ENCODE results near the gene HMGCLL1.

The HMGCLL1 gene

DNA sequence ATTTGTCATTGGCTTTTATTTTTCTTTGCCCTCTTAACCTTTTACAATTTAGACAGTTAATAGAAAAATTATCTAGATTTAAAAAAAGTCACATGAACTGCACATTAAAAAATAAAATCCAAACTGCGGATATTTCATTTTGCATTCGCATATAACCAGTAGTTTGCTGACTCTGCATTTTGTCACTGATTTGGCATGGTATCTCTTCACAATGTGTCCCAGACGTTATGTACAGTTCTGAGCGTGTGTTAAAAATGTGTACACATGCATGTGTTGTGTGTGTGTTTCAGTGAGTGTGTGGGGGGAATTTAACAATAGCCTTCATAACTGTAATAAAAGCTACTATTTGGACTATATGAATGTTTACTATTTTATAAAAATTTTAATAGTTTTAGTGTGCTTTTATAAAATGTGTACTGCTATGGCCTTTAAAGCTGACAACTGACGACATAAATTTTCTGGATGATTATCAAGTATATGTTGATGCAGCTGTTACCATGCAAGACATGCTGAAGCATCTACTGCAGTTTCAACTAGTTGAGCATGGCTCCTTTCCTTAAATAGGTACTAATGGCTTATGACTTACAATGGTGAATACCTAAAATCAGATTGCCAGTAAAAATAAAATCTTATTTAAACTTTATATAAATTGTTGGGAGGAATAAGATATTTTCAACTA lies 67.7 kb downstream of the HMGCLL1 start:
- FAIRE-seq (no peak), DNase-seq (ENCODE audit: insufficient read length, low spot score) (no peak)
- no peak for TF ChIP-seq POLR2A (IDR thresholded peaks at IDR 0.05; ENCODE audit: low read depth, low read length)

DNA sequence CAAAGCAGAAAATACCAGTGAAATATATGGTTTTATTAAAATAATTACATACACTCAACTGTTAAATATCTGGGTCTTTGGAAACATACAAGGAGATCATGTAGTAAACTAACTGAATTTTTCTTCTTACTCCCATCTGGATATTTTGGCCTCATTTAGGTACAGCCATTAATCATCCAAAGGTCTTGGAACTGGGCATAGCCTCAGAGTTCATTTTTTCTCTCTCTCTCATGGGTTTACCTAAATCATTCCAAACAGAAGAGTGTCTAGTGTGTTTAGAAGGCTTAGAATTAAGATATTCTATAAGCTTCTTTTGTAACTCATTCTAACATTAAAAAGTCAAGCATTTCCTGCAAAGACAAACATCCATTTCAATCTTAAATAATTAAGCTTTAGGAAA lies 79.4 kb downstream of the HMGCLL1 start:
- no peak for FAIRE-seq
- TF ChIP-seq POLR2A (IDR thresholded peaks at IDR 0.05; ENCODE audit: low read depth, low read length), result no peak
- DNase-seq (ENCODE audit: insufficient read length, low spot score), result no peak

GRCh38 chr6:55497694-55498093 lies 81.3 kb downstream of the HMGCLL1 start:
- DNase-seq (ENCODE audit: insufficient read length, low spot score), result no peak
- TF ChIP-seq POLR2A (IDR thresholded peaks at IDR 0.05; ENCODE audit: low read depth, low read length), result no peak
- no peak for FAIRE-seq

DNA sequence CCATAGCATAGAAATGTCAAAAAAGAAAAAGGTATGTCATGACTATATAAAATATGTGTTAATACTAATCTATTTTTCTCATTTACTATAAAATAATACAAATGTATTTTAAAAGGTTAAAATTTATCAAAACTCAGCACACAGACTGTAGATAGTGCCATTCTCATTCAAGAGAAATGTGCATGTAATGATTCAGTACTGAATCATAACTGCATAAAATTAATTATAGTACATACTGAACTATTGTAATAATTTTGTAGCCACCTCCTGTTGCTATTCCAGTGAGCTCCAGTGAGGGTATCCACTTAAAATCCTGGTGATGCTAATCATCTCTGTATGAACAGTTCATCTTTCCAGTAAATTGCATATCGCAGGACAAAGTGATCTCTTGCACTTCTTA lies 82.8 kb downstream of the HMGCLL1 start:
- TF ChIP-seq POLR2A (IDR thresholded peaks at IDR 0.05; ENCODE audit: low read depth, low read length), result no peak
- DNase-seq (ENCODE audit: insufficient read length, low spot score), result no peak
- no peak for FAIRE-seq

DNA sequence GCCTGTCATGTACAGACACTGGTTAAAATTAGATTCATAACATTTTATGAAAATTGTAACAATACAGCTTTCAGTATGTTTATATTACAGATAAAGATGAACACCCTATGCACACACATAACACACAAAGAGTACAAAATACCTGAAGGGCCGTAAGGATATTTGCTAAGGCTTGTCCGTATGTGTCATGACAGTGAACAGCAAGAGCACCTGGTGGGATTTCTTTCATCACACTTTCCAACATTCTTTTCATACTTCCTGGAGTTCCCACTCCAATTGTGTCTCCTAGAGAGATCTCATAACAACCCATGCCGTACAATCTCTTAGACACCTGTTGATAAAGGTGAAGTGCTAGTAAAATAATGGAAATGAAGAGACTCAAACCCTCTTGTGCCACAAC lies 83.7 kb downstream of the HMGCLL1 start:
- no peak for TF ChIP-seq POLR2A (IDR thresholded peaks at IDR 0.05; ENCODE audit: low read depth, low read length)
- DNase-seq (ENCODE audit: insufficient read length, low spot score) (no peak), FAIRE-seq (peak; percentile 6)

- no peak for FAIRE-seq
- no peak for TF ChIP-seq POLR2A (IDR thresholded peaks at IDR 0.05; ENCODE audit: low read depth, low read length)
These were observed 84.6 kb downstream of the HMGCLL1 start for GRCh38 chr6:55494411-55494810.

GRCh38 chr6:55492259-55492658 lies 86.7 kb downstream of the HMGCLL1 start:
- FAIRE-seq (no peak), DNase-seq (ENCODE audit: insufficient read length, low spot score) (no peak)
- TF ChIP-seq POLR2A (IDR thresholded peaks at IDR 0.05; ENCODE audit: low read depth, low read length), result no peak

More at GRCh38 chr6:55494411-55494810, 84.6 kb downstream of the HMGCLL1 start:
- no peak for DNase-seq (ENCODE audit: insufficient read length, low spot score)

- no peak for TF ChIP-seq POLR2A (IDR thresholded peaks at IDR 0.05; ENCODE audit: low read depth, low read length)
- DNase-seq (ENCODE audit: insufficient read length, low spot score) (no peak), FAIRE-seq (no peak)
These were observed 88.1 kb downstream of the HMGCLL1 start for GRCh38 chr6:55490871-55491270.

DNA sequence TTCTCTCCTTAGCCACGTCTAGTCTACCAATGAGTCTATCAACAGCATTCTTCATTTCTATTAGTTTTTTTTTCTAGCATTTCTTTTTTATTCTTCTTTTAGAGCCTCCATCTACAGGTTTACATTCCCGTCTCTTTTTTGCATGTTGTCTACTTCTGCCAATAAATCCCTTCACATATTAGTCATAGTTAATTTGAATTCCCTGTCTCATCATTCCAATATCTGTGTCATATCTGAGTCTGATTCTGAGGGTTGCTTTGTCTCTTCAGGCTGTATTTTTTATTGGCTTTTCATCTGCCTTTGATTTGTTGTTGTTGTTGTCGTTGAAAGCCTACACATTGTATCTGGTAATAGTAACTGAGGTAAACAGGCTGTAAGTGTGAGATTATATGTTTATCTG lies 104.6 kb downstream of the HMGCLL1 start:
- DNase-seq (ENCODE audit: insufficient read length, low spot score) (no peak), FAIRE-seq (no peak)
- no peak for TF ChIP-seq POLR2A (IDR thresholded peaks at IDR 0.05; ENCODE audit: low read depth, low read length)

DNA sequence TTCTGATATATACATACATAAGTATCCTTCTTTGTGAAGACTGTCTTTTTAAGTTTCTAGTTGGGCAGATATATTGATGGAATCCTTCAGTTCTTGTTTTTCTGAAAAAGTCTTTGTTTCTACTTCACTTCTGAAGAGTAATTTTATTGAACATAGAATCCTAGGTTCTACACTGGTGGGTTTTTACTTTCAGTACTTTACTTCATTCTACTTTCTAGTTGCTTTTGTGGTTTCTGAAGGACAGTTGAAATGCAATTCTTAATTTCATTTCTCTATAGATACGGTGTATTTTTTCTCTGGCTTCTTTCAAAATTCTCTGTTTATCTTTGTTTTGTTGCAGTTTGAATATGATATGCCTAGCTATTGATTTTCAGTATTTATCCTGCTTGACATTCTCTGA lies 105.3 kb downstream of the HMGCLL1 start:
- FAIRE-seq (no peak), DNase-seq (ENCODE audit: insufficient read length, low spot score) (no peak)
- no peak for TF ChIP-seq POLR2A (IDR thresholded peaks at IDR 0.05; ENCODE audit: low read depth, low read length)

DNA sequence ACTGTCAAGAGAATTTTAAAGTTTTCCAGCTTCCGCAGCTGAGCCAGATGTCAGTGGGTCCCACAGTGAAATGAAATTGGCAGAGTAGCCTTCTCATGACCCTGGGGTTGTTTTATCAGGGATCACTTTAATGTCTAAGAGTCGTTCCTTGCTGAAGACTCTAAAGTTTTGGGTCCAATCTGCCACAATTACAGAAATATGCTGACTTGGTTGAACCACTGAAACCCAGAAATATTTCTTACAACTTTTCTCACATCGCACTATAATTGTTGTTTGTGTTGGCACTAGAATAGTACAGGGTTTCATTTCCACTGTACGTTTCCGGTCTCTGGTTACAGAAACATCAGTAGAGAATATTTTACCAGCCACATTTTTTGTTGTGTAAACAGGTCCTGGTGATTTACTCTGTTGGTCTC lies 109.0 kb downstream of the HMGCLL1 start:
- no peak for FAIRE-seq

GRCh38 chr6:55456016-55456415 lies 123.0 kb downstream of the HMGCLL1 start:
- FAIRE-seq (no peak), DNase-seq (ENCODE audit: insufficient read length, low spot score) (no peak)

More for the DNA sequence above, 109.0 kb downstream of the HMGCLL1 start:
- DNase-seq (ENCODE audit: insufficient read length, low spot score), result no peak
- TF ChIP-seq POLR2A (IDR thresholded peaks at IDR 0.05; ENCODE audit: low read depth, low read length), result no peak

DNA sequence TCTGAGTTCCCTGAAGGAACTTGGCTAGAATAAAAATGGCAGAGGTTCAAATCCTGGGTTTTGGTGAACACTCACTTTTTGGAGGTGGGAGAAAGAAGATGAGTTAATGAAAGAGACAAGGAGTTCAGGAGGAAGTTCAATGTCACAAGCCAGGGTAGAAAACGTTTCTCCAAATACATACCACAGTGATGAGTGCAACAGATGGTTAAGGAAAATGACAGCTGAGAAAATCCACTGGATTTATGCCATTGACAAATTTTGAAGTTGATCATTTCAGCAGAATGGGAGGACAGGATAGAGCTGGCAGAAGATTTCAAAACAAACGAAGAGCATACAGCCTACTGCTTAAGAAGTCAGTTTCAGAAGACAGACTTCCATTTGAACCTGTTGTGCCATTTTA lies 129.0 kb downstream of the HMGCLL1 start:
- DNase-seq (ENCODE audit: insufficient read length, low spot score), result no peak
- TF ChIP-seq POLR2A (IDR thresholded peaks at IDR 0.05; ENCODE audit: low read depth, low read length), result no peak
- no peak for FAIRE-seq

More at GRCh38 chr6:55456016-55456415, 123.0 kb downstream of the HMGCLL1 start:
- no peak for TF ChIP-seq POLR2A (IDR thresholded peaks at IDR 0.05; ENCODE audit: low read depth, low read length)

DNA sequence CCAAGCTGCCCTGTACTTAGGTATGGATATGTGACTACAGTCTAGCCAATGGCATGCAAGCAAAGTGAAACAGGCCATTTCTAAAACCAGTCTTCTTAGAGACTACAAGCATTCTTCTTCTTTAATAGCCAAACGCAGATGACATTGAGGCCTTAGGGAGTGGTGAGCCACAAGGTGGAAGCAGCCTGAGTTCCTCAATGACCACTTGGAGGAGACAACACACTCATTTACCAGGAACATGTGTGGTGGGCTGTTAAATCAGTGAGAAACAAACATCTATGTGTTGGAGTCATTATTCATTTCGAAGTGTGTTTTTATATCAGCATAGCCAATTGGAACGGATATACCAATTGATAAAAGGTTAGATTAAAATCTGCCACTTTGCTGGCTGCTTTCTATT lies 129.8 kb downstream of the HMGCLL1 start:
- DNase-seq (ENCODE audit: insufficient read length, low spot score), result no peak
- no peak for FAIRE-seq
- TF ChIP-seq POLR2A (IDR thresholded peaks at IDR 0.05; ENCODE audit: low read depth, low read length), result no peak

- DNase-seq (ENCODE audit: insufficient read length, low spot score) (no peak), FAIRE-seq (peak; percentile 58)
- TF ChIP-seq POLR2A (IDR thresholded peaks at IDR 0.05; ENCODE audit: low read depth, low read length), result no peak
These were observed 130.5 kb downstream of the HMGCLL1 start for GRCh38 chr6:55448451-55448850.
